ENCODE results near the gene RPTOR. TPM values are rescaled to one million over a fixed set of nuclear protein-coding genes. Genes with fewer than 3 reads are reported as not detected.

Gene RPTOR
- total RNA-seq, 1 donor from 2014 or later: 11.7 TPM

GRCh38 chr17:80987941-80988461 lies 443.4 kb downstream of the RPTOR start:
- no peak for DNase-seq (ENCODE audit: low read depth in 2 of 2)

- no peak for DNase-seq (ENCODE audit: low read depth in 2 of 2)
Measured at GRCh38 chr17:80989586-80989913, 444.9 kb downstream of the RPTOR start.

- no peak for DNase-seq (ENCODE audit: low read depth in 2 of 2)
Measured at GRCh38 chr17:80990921-80991644, 446.4 kb downstream of the RPTOR start.

- DNase-seq (ENCODE audit: low read depth in 2 of 2): peak; percentile 84 to 90
Measured at GRCh38 chr17:80991645-80992076, 447.0 kb downstream of the RPTOR start, which contains the start of gene CHMP6. TSS of gene CHMP6 (plus strand) at chr17:80991841. CDS start at chr17:80991919, 78 bp downstream.

GRCh38 chr17:80992077-80992947 lies 447.7 kb downstream of the RPTOR start:
- DNase-seq (ENCODE audit: low read depth in 2 of 2): peak in 1 of 2 donors; percentile 31

- no peak for DNase-seq (ENCODE audit: low read depth in 2 of 2)
Measured at GRCh38 chr17:80992948-80993624, 448.4 kb downstream of the RPTOR start.

- DNase-seq (ENCODE audit: low read depth in 2 of 2): no peak
Measured at GRCh38 chr17:80995131-80995530, 450.5 kb downstream of the RPTOR start.

- DNase-seq (ENCODE audit: low read depth in 2 of 2): no peak
Measured at GRCh38 chr17:80996422-80997305, 452.0 kb downstream of the RPTOR start.

- peak in 1 of 2 donors; percentile 32 for DNase-seq (ENCODE audit: low read depth in 2 of 2)
Measured at GRCh38 chr17:80997424-80998117, 452.9 kb downstream of the RPTOR start.

- DNase-seq (ENCODE audit: low read depth in 2 of 2): no peak
Measured at GRCh38 chr17:80998118-80998747, 453.6 kb downstream of the RPTOR start.

- DNase-seq (ENCODE audit: low read depth in 2 of 2): no peak
Measured at GRCh38 chr17:80998748-80999535, 454.3 kb downstream of the RPTOR start.

- no peak for DNase-seq (ENCODE audit: low read depth in 2 of 2)
Measured at GRCh38 chr17:80999536-81000333, 455.1 kb downstream of the RPTOR start.

- no peak for DNase-seq (ENCODE audit: low read depth in 2 of 2)
Measured at GRCh38 chr17:81000334-81000630, 455.6 kb downstream of the RPTOR start.

- no peak for DNase-seq (ENCODE audit: low read depth in 2 of 2)
Measured at GRCh38 chr17:81000631-81001357, 456.2 kb downstream of the RPTOR start.

- DNase-seq (ENCODE audit: low read depth in 2 of 2): no peak
Measured at GRCh38 chr17:81002013-81002384, 457.4 kb downstream of the RPTOR start.

GRCh38 chr17:81002409-81003361 lies 458.0 kb downstream of the RPTOR start:
- peak; percentile 62 to 66 for DNase-seq (ENCODE audit: low read depth in 2 of 2)
